ENCODE measurements around the gene LPGAT1. TPM values are rescaled to one million over a fixed set of nuclear protein-coding genes. Genes with fewer than 3 reads are reported as not detected.

Gene LPGAT1
- total and polyA plus RNA-seq, 2 of the 13 experiments (the other 11 are each of a cell fraction or from before 2014, with no cell fraction given), result 12.1 to 48.3 TPM

DNA sequence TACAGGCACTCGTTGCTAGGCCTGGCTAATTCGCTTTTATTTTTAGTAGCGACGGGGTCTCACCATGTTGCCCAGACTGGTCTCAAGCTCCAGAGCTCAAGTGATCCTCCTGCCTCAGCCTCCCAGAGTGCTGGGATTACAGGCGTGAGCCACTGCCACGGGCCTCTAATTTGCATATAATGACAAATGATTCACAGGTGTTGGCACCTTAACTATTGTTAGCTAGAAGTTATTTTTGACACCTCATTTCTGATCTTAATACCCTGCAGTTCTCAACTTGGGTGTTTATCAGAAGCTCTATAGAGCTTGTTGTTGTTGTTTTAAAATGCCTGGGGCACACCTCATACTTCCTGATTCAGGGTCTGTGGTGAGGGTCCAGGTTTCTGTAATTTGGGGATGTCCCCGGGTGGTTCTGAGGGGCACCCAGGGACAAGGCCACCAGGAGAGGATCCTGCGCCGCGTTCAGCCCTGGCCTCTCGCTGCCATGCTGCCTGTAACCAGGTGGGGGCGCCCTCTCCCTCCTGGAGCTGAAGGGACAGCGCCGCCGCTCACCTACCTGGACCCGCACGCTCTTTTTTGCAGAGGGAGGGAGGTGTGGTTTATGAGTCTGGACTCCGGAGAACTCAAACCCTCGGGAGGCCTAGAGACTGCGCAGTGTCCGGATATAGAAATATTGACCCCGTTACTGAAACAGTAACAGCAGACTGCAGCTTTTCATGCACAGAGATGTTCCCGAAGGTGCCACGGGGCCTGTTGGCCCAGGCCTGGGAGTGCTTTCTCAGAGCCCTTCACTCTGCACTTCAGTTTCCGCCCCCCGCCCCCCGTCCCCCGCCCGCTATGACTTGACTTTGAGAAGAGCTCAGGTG lies 132.2 kb downstream of the LPGAT1 start (continued):
- no peak for TF ChIP-seq ZC3H13 (CRISPR knock-in tag; IDR thresholded peaks at IDR 0.05)
- no peak for TF ChIP-seq AKAP8 (CRISPR knock-in tag; IDR thresholded peaks at IDR 0.05)
- no peak for TF ChIP-seq ATRX (CRISPR knock-in tag; IDR thresholded peaks at IDR 0.05; ENCODE audit: borderline replicate concordance)
- 0 out of 2 replicates have a peak, but pooled peaks have one; percentile 31 for TF ChIP-seq TMF1 (CRISPR knock-in tag; IDR thresholded peaks at IDR 0.05; ENCODE audit: low read depth)
- TF ChIP-seq, protein P1, sequence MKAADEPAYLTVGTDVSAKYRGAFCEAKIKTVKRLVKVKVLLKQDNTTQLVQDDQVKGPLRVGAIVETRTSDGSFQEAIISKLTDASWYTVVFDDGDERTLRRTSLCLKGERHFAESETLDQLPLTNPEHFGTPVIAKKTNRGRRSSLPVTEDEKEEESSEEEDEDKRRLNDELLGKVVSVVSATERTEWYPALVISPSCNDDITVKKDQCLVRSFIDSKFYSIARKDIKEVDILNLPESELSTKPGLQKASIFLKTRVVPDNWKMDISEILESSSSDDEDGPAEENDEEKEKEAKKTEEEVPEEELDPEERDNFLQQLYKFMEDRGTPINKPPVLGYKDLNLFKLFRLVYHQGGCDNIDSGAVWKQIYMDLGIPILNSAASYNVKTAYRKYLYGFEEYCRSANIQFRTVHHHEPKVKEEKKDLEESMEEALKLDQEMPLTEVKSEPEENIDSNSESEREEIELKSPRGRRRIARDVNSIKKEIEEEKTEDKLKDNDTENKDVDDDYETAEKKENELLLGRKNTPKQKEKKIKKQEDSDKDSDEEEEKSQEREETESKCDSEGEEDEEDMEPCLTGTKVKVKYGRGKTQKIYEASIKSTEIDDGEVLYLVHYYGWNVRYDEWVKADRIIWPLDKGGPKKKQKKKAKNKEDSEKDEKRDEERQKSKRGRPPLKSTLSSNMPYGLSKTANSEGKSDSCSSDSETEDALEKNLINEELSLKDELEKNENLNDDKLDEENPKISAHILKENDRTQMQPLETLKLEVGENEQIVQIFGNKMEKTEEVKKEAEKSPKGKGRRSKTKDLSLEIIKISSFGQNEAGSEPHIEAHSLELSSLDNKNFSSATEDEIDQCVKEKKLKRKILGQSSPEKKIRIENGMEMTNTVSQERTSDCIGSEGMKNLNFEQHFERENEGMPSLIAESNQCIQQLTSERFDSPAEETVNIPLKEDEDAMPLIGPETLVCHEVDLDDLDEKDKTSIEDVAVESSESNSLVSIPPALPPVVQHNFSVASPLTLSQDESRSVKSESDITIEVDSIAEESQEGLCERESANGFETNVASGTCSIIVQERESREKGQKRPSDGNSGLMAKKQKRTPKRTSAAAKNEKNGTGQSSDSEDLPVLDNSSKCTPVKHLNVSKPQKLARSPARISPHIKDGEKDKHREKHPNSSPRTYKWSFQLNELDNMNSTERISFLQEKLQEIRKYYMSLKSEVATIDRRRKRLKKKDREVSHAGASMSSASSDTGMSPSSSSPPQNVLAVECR (CRISPR knock-in tag; IDR thresholded peaks at IDR 0.05; ENCODE audit: borderline replicate concordance), result peak; percentile 66; the same call in 1 of the 2 replicates
- 0 out of 4 replicates have a peak, but pooled peaks of 1 of the 2 experiments have one; percentile 33 for TF ChIP-seq EP300 (IDR thresholded peaks at IDR 0.05; ENCODE audit: low read depth in 2 of 2, low read length in 2 of 2)
- no peak for TF ChIP-seq EP300 (CRISPR knock-in tag; IDR thresholded peaks at IDR 0.05; ENCODE audit: borderline replicate concordance)
- 0 out of 2 replicates have a peak, but pooled peaks have one; percentile 35 for TF ChIP-seq ATF7-NPFF (CRISPR knock-in tag; IDR thresholded peaks at IDR 0.05; ENCODE audit: low read depth)
- TF ChIP-seq ZNF460 (CRISPR knock-in tag; IDR thresholded peaks at IDR 0.05; ENCODE audit: borderline replicate concordance), result no peak
- TF ChIP-seq, protein P2, sequence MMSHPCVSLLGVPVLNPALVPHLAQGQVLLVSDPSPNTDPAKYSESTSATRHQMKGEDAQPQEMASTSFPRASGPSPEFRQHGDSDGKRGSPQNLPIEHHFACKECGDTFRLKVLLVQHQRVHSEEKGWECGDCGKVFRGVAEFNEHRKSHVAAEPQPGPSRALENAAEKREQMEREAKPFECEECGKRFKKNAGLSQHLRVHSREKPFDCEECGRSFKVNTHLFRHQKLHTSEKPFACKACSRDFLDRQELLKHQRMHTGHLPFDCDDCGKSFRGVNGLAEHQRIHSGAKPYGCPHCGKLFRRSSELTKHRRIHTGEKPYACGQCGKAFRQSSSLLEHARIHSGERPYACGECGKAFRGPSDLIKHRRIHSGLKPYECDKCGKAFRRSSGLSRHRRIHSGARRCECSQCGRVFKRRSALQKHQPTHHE (CRISPR knock-in tag; IDR thresholded peaks at IDR 0.05; ENCODE audit: borderline replicate concordance), result no peak; the same call in 1 of the 2 replicates
- TF ChIP-seq, protein P3, sequence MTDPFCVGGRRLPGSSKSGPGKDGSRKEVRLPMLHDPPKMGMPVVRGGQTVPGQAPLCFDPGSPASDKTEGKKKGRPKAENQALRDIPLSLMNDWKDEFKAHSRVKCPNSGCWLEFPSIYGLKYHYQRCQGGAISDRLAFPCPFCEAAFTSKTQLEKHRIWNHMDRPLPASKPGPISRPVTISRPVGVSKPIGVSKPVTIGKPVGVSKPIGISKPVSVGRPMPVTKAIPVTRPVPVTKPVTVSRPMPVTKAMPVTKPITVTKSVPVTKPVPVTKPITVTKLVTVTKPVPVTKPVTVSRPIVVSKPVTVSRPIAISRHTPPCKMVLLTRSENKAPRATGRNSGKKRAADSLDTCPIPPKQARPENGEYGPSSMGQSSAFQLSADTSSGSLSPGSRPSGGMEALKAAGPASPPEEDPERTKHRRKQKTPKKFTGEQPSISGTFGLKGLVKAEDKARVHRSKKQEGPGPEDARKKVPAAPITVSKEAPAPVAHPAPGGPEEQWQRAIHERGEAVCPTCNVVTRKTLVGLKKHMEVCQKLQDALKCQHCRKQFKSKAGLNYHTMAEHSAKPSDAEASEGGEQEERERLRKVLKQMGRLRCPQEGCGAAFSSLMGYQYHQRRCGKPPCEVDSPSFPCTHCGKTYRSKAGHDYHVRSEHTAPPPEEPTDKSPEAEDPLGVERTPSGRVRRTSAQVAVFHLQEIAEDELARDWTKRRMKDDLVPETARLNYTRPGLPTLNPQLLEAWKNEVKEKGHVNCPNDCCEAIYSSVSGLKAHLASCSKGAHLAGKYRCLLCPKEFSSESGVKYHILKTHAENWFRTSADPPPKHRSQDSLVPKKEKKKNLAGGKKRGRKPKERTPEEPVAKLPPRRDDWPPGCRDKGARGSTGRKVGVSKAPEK (CRISPR knock-in tag; IDR thresholded peaks at IDR 0.05; ENCODE audit: borderline replicate concordance), result peak; percentile 19; the same call in 1 of the 2 replicates
- peak; percentile 63; the same call in 1 of the 2 replicates for TF ChIP-seq ZBTB38 (CRISPR knock-in tag; IDR thresholded peaks at IDR 0.05)
- TF ChIP-seq GATA4 (IDR thresholded peaks at IDR 0.05; ENCODE audit: borderline replicate concordance, low read depth), result no peak
- TF ChIP-seq ZNF616 (CRISPR knock-in tag; IDR thresholded peaks at IDR 0.05; ENCODE audit: low read depth), result no peak
- TF ChIP-seq RBM39 (IDR thresholded peaks at IDR 0.05; ENCODE audit: low read depth, low read length, poor library complexity, severe bottlenecking), result no peak
- no peak for TF ChIP-seq PLRG1 (conservative IDR thresholded peaks at IDR 0.05)
- TF ChIP-seq JARID2 (CRISPR knock-in tag; IDR thresholded peaks at IDR 0.05; ENCODE audit: insufficient replicate concordance), result no peak
- TF ChIP-seq, protein P4, sequence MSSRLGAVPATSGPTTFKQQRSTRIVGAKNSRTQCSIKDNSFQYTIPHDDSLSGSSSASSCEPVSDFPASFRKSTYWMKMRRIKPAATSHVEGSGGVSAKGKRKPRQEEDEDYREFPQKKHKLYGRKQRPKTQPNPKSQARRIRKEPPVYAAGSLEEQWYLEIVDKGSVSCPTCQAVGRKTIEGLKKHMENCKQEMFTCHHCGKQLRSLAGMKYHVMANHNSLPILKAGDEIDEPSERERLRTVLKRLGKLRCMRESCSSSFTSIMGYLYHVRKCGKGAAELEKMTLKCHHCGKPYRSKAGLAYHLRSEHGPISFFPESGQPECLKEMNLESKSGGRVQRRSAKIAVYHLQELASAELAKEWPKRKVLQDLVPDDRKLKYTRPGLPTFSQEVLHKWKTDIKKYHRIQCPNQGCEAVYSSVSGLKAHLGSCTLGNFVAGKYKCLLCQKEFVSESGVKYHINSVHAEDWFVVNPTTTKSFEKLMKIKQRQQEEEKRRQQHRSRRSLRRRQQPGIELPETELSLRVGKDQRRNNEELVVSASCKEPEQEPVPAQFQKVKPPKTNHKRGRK (CRISPR knock-in tag; IDR thresholded peaks at IDR 0.05), result no peak

Measured in HepG2 (cell line).